Epithelial cell of esophagus (primary cell): Measurements from ENCODE around the gene OLFM4.

Experiments
- DNase-seq: peaks from one replicate; pipeline ENCODE4 v3.0.0; 2010; ENCODE audit warnings: low read depth
- H3K4me3 ChIP-seq: 2 replicates; pipeline ENCODE4 v1.5.1; 2011; ENCODE audit warnings: mild to moderate bottlenecking, low read length, control low read depth
- TF ChIP-seq, protein P1 (sequence below): IDR thresholded peaks from 2 replicates; pipeline ENCODE4 v1.5.1; 2011; ENCODE audit warnings: low read depth, mild to moderate bottlenecking, low read length, control low read depth, inconsistent platforms; ENCODE audit not compliant: insufficient read depth; ENCODE audit errors: missing control alignments

Gene OLFM4

DNA sequence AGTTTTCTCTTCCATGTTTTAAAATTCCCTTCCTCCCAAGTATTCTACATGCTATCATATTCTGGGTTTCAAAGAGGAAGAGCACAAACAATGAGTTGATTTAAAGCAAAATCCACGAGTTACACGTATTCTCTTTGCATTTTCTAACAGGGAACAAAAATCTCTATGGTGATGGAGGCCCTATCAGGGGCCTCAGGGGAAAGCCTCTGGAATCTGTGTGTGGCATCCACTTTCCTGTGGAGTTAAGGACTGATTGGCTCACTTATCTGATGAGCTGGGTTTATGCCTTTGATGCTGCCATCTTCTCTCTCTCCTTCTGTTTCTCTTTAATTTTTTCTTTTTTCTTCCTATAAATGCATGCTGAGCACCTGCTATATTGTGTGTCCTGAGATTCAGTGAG, 14.8 kb downstream of the OLFM4 start:
- H3K4me3 ChIP-seq, result no peak overlapping the region
- TF ChIP-seq, protein P1, sequence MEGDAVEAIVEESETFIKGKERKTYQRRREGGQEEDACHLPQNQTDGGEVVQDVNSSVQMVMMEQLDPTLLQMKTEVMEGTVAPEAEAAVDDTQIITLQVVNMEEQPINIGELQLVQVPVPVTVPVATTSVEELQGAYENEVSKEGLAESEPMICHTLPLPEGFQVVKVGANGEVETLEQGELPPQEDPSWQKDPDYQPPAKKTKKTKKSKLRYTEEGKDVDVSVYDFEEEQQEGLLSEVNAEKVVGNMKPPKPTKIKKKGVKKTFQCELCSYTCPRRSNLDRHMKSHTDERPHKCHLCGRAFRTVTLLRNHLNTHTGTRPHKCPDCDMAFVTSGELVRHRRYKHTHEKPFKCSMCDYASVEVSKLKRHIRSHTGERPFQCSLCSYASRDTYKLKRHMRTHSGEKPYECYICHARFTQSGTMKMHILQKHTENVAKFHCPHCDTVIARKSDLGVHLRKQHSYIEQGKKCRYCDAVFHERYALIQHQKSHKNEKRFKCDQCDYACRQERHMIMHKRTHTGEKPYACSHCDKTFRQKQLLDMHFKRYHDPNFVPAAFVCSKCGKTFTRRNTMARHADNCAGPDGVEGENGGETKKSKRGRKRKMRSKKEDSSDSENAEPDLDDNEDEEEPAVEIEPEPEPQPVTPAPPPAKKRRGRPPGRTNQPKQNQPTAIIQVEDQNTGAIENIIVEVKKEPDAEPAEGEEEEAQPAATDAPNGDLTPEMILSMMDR, result no peak
- no peak for DNase-seq

GRCh38 chr13:53045189-53045588, 16.6 kb downstream of the OLFM4 start:
- no peak overlapping the region for H3K4me3 ChIP-seq
- DNase-seq, result no peak
- TF ChIP-seq, protein P1, result no peak

- no peak overlapping the region for H3K4me3 ChIP-seq
- TF ChIP-seq, protein P1, result no peak
Measured at GRCh38 chr13:53048880-53049279, 20.3 kb downstream of the OLFM4 start.

DNA sequence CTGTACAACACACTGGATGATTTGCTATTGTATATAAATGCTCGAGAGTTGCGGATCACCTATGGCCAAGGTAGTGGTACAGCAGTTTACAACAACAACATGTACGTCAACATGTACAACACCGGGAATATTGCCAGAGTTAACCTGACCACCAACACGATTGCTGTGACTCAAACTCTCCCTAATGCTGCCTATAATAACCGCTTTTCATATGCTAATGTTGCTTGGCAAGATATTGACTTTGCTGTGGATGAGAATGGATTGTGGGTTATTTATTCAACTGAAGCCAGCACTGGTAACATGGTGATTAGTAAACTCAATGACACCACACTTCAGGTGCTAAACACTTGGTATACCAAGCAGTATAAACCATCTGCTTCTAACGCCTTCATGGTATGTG, 21.5 kb downstream of the OLFM4 start:
- no peak for DNase-seq

More at GRCh38 chr13:53048880-53049279, 20.3 kb downstream of the OLFM4 start:
- DNase-seq, result no peak

DNA sequence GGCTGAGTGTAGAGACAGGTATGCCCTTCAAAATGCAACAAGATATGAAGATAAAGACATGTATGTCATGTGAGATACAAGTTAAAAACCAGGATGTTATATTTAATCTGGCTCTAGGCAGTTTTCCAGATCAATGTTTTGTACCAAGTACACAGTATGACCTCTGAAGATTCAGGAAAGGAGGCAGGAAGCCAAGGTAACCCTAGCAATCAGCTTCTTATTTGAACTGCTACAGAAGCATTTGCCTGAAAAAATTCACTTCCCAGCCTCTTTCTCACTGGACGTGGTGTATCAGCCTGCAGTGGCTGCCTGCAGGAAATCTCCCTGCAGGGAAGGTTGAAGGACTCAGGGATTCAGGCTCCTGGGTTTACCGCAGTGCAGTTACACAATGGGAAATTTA, 24.1 kb downstream of the OLFM4 start:
- no peak overlapping the region for H3K4me3 ChIP-seq
- TF ChIP-seq, protein P1, result no peak
- no peak for DNase-seq

More for the DNA sequence above, 21.5 kb downstream of the OLFM4 start:
- TF ChIP-seq, protein P1, result no peak
- H3K4me3 ChIP-seq, result no peak overlapping the region

DNA sequence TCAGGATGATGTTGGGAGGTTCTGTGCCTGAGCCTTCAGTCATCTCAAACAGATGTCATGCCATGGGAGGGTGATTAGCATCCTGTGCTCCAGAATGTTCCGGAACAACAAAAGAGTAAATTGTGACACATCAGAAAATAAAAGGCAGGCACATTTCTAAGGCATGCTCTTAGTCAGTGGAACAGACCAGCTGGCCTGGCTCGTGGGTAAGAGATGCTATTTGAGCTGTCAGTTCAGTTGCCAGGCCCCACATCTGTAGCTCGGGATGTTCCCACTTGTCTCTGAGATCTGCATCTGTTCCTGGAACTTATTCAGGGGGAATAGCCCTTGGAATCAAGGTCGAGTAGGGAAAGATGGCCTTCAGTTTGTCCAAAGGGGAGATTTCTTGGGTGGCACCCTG, 26.0 kb downstream of the OLFM4 start:
- DNase-seq, result no peak
- H3K4me3 ChIP-seq, result no peak overlapping the region
- TF ChIP-seq, protein P1, result no peak

- TF ChIP-seq, protein P1, result no peak
- H3K4me3 ChIP-seq, result no peak overlapping the region
- DNase-seq, result no peak
Measured at GRCh38 chr13:53058065-53058679, 29.6 kb downstream of the OLFM4 start.
